Activated CD8-positive, alpha-beta T cell treated with anti-CD3 and anti-CD28 coated beads, Interleukin-2, amount 10 ng/mL, durations not matched to agents 7 days and 5 days (primary cell): Measurements from ENCODE around the gene ENDOV. TPM values are rescaled to one million over a fixed set of nuclear protein-coding genes. Genes with fewer than 3 reads are reported as not detected.
"Not testable (repeated sequence)": the region's sequence is repeated elsewhere in the genome, so short reads cannot be mapped to it uniquely, and the experiment has no call there.

Experiments
- ATAC-seq: fragments of 150-1000 bp; cut with Tn5 transposase; one replicate; pipeline ENCODE4 v1.10.0; 2021; ENCODE audit warnings: moderate library complexity
- CTCF ChIA-PET: fragments of 350-600 bp; sonication (Branson Sonifier 250); formaldehyde crosslinking; loops from one replicate; lab custom pipeline; 2021; ENCODE audit warnings: antibody characterized with exemption; lab: Charles Lee
- POLR2A ChIA-PET: fragments of 350-600 bp; sonication (Branson Sonifier 250); formaldehyde crosslinking; loops from one replicate; lab custom pipeline; 2021; ENCODE audit warnings: antibody characterized with exemption; lab: Charles Lee
- DNase-seq: peaks from one replicate; pipeline ENCODE4 v3.0.0-alpha.2; 2020
- H3K27ac Mint-ChIP-seq: one replicate; pipeline ENCODE4 v1.8.0; 2021; ENCODE audit warnings: mild to moderate bottlenecking, mixed read lengths
- H3K27me3 Mint-ChIP-seq: one replicate; pipeline ENCODE4 v1.8.0; 2021; ENCODE audit warnings: low read depth, mixed read lengths
- H3K36me3 Mint-ChIP-seq: one replicate; pipeline ENCODE4 v1.8.0; 2021; ENCODE audit warnings: low read depth, mixed read lengths
- H3K4me1 Mint-ChIP-seq: one replicate; pipeline ENCODE4 v1.8.0; 2021; ENCODE audit warnings: low read depth, mixed read lengths
- H3K4me3 Mint-ChIP-seq: one replicate; pipeline ENCODE4 v1.8.0; 2021; ENCODE audit warnings: mild to moderate bottlenecking, mixed read lengths
- H3K9me3 Mint-ChIP-seq: one replicate; pipeline ENCODE4 v1.8.0; 2022; ENCODE audit warnings: mixed read lengths; ENCODE audit not compliant: insufficient read depth
- total RNA-seq, 2 experiments: library from RNA; stranded (reverse); gene quantifications; one replicate each; pipeline ENCODE4 v1.2.3, GENCODE V29; 2021

ENDOV gene
- total RNA-seq, 2 experiments from 2014 or later, result 15.7 to 18.7 TPM

DNA sequence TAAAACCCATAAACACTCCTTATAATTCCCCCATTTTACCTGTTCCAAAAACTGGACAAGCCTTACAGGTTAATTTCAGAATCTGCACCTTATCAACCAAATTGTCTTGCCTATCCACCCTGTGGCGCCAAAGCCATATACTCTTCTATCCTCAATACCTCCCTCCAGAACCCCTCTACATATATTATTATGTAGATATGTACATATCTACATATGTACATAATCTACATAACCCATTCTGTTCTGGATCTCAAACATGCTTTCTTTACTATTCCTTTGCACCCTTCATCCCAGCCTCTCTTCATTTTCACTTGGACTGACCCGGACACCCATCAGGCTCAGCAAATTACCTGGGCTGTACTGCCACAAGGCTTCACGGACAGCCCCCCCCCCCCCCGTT lies 12.0 kb upstream of the ENDOV start:
- ChIA-PET POLR2A (no interaction called here), CTCF (no interaction called here)
- no peak for ATAC-seq
- no peak for DNase-seq
- H3K4me3 Mint-ChIP-seq, result no peak overlapping the region
- peaks cover 2% of the 10 kb centered on the region for H3K4me1 Mint-ChIP-seq
- no peaks in the 10 kb centered on the region for H3K36me3 Mint-ChIP-seq
- no peak overlapping the region for H3K27ac Mint-ChIP-seq
- H3K9me3 Mint-ChIP-seq, result no peaks in the 10 kb centered on the region
- no peaks in the 10 kb centered on the region for H3K27me3 Mint-ChIP-seq

DNA sequence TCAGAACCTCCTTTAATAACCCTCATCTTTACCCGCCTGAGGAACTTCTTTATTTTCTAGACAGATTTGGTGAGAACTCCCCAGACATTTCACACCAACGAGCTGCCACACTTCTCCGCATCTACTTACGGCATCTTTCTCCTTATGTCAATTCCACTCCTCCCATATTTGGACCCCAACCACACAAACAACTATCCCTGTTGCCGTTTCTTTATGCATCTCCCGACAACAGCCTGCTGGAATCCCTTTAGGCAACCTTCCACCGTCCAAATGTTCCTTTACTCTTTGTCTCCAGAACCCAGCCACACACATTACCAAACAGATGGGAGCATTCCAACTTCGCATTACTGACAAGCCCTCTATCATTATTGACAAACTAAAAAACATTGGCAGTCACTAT lies 8.8 kb upstream of the ENDOV start:
- CTCF ChIA-PET, result no interaction called here
- H3K4me1 Mint-ChIP-seq, result no peaks in the 10 kb centered on the region
- no peaks in the 10 kb centered on the region for H3K9me3 Mint-ChIP-seq
- DNase-seq, result no peak
- H3K36me3 Mint-ChIP-seq, result no peaks in the 10 kb centered on the region
- no peak overlapping the region for H3K4me3 Mint-ChIP-seq
- H3K27me3 Mint-ChIP-seq, result peaks cover 4% of the 10 kb centered on the region
- no peak overlapping the region for H3K27ac Mint-ChIP-seq
- POLR2A ChIA-PET, result no interaction called here
- no peak for ATAC-seq

DNA sequence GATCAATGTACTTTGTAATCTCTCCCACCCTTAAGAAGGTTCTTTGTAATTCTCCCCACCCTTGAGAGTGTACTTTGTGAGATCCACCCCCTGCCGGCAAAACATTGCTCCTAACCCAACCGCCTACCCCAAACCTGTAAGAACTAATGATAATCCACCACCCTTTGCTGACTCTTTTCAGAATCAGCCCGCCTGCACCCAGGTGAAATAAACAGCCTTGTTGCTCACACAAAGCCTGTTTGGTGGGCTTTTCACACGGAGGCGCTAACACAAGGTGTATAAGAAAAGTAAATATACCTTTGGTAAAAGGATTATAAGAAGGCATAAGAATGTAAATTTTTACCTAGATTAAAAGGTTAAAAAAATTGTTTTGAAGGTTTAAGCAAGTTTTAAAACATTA lies 7.0 kb upstream of the ENDOV start:
- ATAC-seq, H3K36me3 Mint-ChIP-seq, DNase-seq, H3K27me3 Mint-ChIP-seq, H3K9me3 Mint-ChIP-seq, POLR2A ChIA-PET, H3K4me3 Mint-ChIP-seq, H3K4me1 Mint-ChIP-seq, H3K27ac Mint-ChIP-seq, CTCF ChIA-PET: not testable (repeated sequence)

DNA sequence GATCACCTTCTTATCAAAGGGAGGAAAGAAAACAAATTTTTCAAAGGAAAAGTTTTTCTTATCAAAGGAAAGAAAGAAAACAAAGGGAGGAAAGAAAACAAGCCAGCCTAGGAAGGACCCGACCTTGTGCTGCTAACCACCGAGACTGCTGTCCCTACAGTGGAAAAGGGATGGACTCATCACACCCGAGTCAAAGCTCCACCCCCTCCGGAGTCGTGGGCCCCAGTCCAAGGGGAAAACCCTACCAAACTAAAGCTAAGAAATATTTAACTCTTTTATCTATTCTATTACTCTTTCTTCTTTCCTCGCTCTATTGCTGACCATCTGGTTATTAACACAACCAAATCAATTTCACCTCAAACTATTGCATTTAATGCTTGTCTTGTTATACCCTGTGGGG lies 6.1 kb upstream of the ENDOV start:
- no peak for ATAC-seq
- Mint-ChIP-seq H3K36me3 (no peaks in the 10 kb centered on the region), H3K4me3 (no peak overlapping the region), H3K27ac (no peak overlapping the region), H3K27me3 (peaks cover 12% of the 10 kb centered on the region), H3K9me3 (no peaks in the 10 kb centered on the region), H3K4me1 (no peaks in the 10 kb centered on the region)
- DNase-seq, result no peak
- ChIA-PET POLR2A (no interaction called here), CTCF (no interaction called here)

DNA sequence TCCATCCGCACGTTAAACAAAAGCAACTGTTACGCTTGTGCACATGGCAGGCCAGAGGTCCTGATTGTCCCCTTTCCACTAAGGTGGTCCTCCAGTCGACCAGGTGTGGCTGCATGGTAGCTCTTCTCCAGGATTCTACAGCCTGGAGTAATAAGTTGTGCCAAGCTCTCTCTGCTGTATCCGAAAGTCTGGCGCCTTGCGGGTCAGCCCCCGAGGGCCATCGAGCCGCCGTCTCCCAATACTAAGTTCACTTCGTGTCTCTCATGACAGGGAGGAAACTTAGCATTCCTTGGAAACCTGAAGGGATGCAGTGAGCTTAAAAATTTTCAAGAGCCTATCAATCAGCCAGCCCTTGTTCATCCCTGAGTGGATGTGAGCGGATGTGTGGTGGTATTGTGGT lies 5.3 kb upstream of the ENDOV start:
- Mint-ChIP-seq H3K4me3 (no peak overlapping the region), H3K9me3 (no peaks in the 10 kb centered on the region), H3K27ac (no peak overlapping the region), H3K36me3 (no peaks in the 10 kb centered on the region), H3K4me1 (peaks cover 5% of the 10 kb centered on the region), H3K27me3 (peaks cover 19% of the 10 kb centered on the region)
- ATAC-seq (no peak), DNase-seq (no peak)
- CTCF ChIA-PET, result no interaction called here
- POLR2A ChIA-PET, result no interaction called here

DNA sequence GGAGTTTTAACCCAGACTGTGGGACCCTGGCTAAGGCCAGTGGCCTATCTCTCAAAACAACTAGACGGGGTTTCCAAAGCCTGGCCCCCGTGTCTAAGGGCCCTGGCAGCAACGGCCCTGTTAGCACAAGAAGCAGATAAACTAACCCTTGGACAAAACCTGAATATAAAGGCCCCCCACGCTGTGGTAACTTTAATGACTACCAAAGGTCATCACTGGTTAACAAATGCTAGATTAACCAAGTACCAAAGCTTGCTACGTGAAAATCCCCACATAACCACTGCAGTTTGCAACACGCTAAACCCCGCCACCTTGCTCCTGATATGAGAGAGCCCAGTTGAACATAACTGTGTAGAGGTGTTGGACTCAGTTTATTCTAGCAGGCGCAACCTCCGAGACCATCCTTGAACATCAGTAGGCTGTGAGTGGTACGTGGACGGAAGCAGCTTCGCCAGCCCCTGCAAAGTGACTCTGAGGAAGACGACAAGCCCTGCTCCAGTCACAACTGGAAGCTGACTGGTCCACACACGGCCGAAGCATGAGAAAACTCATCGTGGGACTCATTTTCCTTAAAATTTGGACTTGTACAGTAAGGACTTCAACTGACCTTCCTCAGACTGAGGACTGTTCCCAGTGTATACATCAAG lies 4.4 kb upstream of the ENDOV start:
- POLR2A ChIA-PET, CTCF ChIA-PET: not testable (repeated sequence)

DNA sequence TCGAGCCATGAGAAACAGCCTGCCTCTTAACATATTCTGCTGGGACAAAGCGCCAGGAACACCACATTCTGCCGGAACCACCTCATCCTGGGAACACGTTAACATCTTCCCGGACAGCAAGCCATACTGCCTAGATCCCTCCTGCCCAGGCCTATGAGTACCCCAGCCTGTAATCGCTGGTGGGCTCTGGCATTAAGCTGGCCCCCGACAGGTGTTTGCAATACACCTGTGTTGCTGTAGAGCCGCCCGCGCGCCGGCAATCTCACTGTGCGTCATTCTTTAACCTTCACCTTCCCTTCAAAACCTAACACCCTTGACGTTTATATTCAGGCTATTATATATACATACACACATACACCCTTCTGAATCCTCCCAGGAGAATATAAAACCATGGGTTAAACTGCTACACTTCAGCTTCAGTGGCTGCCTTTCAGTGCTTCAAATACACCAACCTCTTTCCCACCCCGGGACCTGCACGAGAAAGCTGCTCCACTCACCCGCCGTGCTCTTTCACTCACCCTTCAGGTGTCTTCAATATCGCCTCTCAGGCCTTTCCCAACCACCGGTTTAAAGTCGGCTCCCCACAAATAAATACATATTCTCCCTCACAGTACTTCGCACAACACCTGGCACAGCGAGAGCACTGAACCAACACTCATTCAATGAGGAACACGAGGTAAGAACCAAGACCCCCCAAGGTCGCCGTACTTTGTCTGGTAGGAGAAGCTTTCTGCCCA lies 1.0 kb upstream of the ENDOV start:
- peaks cover 18% of the 10 kb centered on the region for H3K27me3 Mint-ChIP-seq
- no peaks in the 10 kb centered on the region for H3K9me3 Mint-ChIP-seq
- ATAC-seq, result no peak
- peaks cover 2% of the 10 kb centered on the region for H3K36me3 Mint-ChIP-seq
- peaks cover 23% of the 10 kb centered on the region for H3K4me1 Mint-ChIP-seq
- ChIA-PET CTCF (interaction anchor here (0.6 to 1.2 kb wide), 2 partner anchors 13 to 825 kb away, joined by 3 to 4 read pairs; partner anchors contain the start of genes NDUFAF8 and TEPSIN), POLR2A (no interaction called here)
- peak overlapping the region; percentile 86 for H3K4me3 Mint-ChIP-seq
- no peak for DNase-seq
- no peak overlapping the region for H3K27ac Mint-ChIP-seq

More for the DNA sequence above, 4.4 kb upstream of the ENDOV start:
- ATAC-seq, H3K4me3 Mint-ChIP-seq, H3K9me3 Mint-ChIP-seq, H3K36me3 Mint-ChIP-seq, DNase-seq, H3K27ac Mint-ChIP-seq, H3K4me1 Mint-ChIP-seq: not testable (repeated sequence)
- H3K27me3 Mint-ChIP-seq, result peaks cover 19% of the 10 kb centered on the region

DNA sequence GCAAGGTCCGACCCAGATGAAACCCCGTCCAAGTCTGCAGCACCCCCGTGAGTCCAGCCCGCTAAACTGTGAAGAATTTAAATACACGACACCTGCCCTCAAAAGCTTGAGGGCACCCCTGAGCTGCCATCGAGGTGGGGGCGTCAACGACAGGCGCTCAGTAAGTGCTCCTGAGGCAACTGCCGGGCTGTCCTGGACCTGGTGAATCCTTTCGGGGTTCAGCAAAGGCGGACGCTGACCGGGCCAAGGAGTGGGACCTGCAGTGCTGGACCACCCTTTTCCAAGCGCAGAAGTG lies 512 bp upstream of the ENDOV start:
- Mint-ChIP-seq H3K9me3 (no peaks in the 10 kb centered on the region), H3K27me3 (peaks cover 15% of the 10 kb centered on the region), H3K4me1 (peaks cover 23% of the 10 kb centered on the region), H3K36me3 (peaks cover 3% of the 10 kb centered on the region), H3K27ac (peak overlapping the region; percentile 78), H3K4me3 (peak overlapping the region; percentile 86)
- ATAC-seq, result no peak
- DNase-seq, result peak; percentile 29
- POLR2A ChIA-PET, result interaction anchor here (0.9 kb wide), 1 partner anchor 40 kb away, joined by 3 read pairs; no protein-coding TSS in a partner anchor
- CTCF ChIA-PET, result interaction anchor here (0.6 to 1.2 kb wide), 2 partner anchors 13 to 825 kb away, joined by 3 to 4 read pairs; partner anchors contain the start of genes NDUFAF8 and TEPSIN

DNA sequence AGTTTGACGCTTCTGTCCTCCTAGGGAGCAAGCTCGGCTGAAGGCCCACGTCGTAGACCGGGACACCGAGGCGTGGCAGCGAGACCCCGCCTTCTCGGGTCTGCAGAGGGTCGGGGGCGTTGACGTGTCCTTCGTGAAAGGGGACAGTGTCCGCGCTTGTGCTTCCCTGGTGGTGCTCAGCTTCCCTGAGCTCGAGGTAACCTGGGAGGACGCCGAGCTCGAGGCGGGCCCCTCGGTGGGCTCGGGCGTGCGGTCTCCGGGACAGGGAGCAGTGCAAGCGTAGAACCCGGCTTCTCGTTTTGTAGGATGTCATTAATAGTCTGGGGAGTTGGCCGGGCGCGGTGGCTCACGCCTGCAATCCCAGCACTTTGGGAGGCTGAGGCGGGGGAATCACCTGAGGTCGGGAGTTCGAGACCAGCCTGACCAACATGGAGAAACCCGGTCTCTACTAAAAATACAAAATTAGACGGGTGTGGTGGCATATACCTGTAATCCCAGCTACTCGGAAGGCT lies 715 bp downstream of the ENDOV start:
- Mint-ChIP-seq H3K27ac (peak overlapping the region; percentile 78), H3K27me3 (peaks cover 15% of the 10 kb centered on the region), H3K4me3 (peak overlapping the region; percentile 86), H3K4me1 (peaks cover 23% of the 10 kb centered on the region), H3K36me3 (peaks cover 5% of the 10 kb centered on the region), H3K9me3 (no peaks in the 10 kb centered on the region)
- no peak for DNase-seq
- ChIA-PET POLR2A (no interaction called here), CTCF (interaction anchor here (0.6 to 2.9 kb wide), 6 partner anchors 9 to 164 kb away, joined by 3 to 7 read pairs (median 3); partner anchors contain the start of gene RPTOR)
- ATAC-seq, result no peak

DNA sequence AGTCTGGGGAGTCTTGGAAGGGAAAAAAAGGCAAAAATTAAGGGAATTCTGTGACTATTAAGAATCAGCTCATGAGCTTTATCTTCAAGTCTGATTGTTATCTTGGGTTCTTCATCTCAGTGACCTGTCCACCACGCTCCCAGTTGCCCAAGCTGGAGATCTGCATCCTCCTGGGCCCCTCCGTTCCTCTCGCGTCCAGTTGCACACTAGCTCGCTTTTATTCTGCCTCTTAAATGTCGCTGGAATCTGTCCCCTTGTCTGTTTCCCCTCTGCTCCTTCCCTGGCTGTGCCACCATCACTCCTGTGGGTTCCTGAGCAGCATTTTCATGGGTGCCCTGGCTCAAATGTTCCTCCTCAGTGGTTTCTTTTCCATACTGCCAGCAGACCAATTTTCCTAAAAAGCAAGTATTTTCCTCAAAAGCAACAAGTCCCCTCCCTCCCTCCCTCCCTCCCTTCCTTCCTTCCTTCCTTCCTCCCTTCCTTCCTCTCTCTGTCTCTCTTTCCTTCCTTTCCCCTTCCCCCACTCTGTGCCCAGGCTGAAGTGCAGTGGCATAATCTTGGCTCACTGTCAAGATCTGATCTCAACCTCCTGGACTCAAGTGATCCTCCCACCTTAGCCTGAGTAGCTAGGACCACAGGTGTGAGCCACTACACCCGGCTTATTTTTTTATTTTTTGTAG lies 1.4 kb downstream of the ENDOV start:
- DNase-seq (no peak), ATAC-seq (no peak)
- Mint-ChIP-seq H3K9me3 (no peaks in the 10 kb centered on the region), H3K4me3 (peak overlapping the region; percentile 86), H3K27ac (peak overlapping the region; percentile 69), H3K27me3 (peaks cover 15% of the 10 kb centered on the region), H3K36me3 (peaks cover 5% of the 10 kb centered on the region), H3K4me1 (peaks cover 23% of the 10 kb centered on the region)
- CTCF ChIA-PET, result interaction anchor here (0.6 to 2.9 kb wide), 6 partner anchors 8 to 164 kb away, joined by 3 to 7 read pairs (median 3); partner anchors contain the start of gene RPTOR
- POLR2A ChIA-PET, result no interaction called here

DNA sequence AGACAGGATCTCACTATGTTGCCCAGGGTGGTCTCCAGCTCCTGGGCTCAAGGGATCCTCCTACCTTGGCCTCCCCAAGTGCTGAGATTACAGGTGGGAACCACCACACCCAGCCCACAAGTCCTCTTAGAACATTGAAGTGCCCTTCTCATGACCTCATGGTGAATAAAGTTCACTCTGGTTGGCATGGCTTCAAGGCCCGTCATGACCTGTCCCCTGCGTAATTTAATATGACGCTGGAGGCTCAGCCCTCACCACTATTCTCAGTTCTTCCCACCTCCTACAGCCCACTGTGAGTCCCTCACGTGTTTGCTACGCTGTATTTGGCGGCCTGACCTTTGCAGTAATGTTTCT lies 1.9 kb downstream of the ENDOV start:
- Mint-ChIP-seq H3K27me3 (peaks cover 15% of the 10 kb centered on the region), H3K4me3 (peak overlapping the region; percentile 86), H3K27ac (no peak overlapping the region), H3K36me3 (peaks cover 5% of the 10 kb centered on the region), H3K4me1 (peaks cover 23% of the 10 kb centered on the region), H3K9me3 (no peaks in the 10 kb centered on the region)
- no peak for DNase-seq
- ATAC-seq, result no peak
- CTCF ChIA-PET, result interaction anchor here (2.9 kb wide), 1 partner anchor 10 kb away, joined by 7 read pairs; no protein-coding TSS in a partner anchor
- POLR2A ChIA-PET, result no interaction called here
